Loucy (cell line): ENCODE measurements around the gene PHC1.

Experiments used
- H2AFZ ChIP-seq: fragments of 200-600 bp; sonication (generic); 2 replicates; pipeline ENCODE4 v1.6.0; 2016; ENCODE audit warnings: antibody characterized with exemption, mild to moderate bottlenecking, low read length, moderate library complexity
- H3F3A ChIP-seq: fragments of 200-600 bp; 2 replicates; pipeline ENCODE4 v1.6.0; 2016; ENCODE audit warnings: antibody characterized with exemption, low read depth, mild to moderate bottlenecking
- H3K27me3 ChIP-seq: fragments of 200-600 bp; sonication (generic); 2 replicates; pipeline ENCODE4 v1.6.1; 2014; ENCODE audit warnings: low read length, mild to moderate bottlenecking; ENCODE audit not compliant: insufficient read depth, poor library complexity, severe bottlenecking
- H3K36me3 ChIP-seq: fragments of 200-600 bp; sonication (generic); 2 replicates; pipeline ENCODE4 v1.6.1; 2016; ENCODE audit warnings: low read length; ENCODE audit not compliant: insufficient read depth
- H3K4me1 ChIP-seq: fragments of 200-600 bp; sonication (generic); 2 replicates; pipeline ENCODE4 v1.5.1; 2014; ENCODE audit warnings: low read length, mild to moderate bottlenecking; ENCODE audit not compliant: insufficient read depth, poor library complexity, severe bottlenecking
- H3K4me2 ChIP-seq: fragments of 200-600 bp; sonication (generic); 2 replicates; pipeline ENCODE4 v1.6.0; 2014; ENCODE audit warnings: antibody characterized with exemption, low read length, low read depth, mild to moderate bottlenecking; ENCODE audit not compliant: poor library complexity, severe bottlenecking
- H3K4me3 ChIP-seq: fragments of 200-600 bp; sonication (generic); 2 replicates; pipeline ENCODE4 v1.5.1; 2014; ENCODE audit warnings: low read length, mild to moderate bottlenecking, mixed read lengths; ENCODE audit not compliant: poor library complexity, severe bottlenecking
- H3K79me2 ChIP-seq: fragments of 200-600 bp; sonication (generic); 2 replicates; pipeline ENCODE4 v1.6.1; 2014; ENCODE audit warnings: low read length; ENCODE audit not compliant: insufficient read depth
- H3K9ac ChIP-seq: fragments of 200-600 bp; sonication (generic); 2 replicates; pipeline ENCODE4 v1.6.0; 2014; ENCODE audit warnings: mild to moderate bottlenecking, low read depth, low read length, moderate library complexity; ENCODE audit not compliant: poor library complexity, severe bottlenecking
- H3K9me2 ChIP-seq: fragments of 200-600 bp; sonication (generic); replicated peaks from 2 replicates; pipeline ENCODE4 v1.6.1; 2016; ENCODE audit warnings: low read depth, low read length, mixed read lengths
- H3K9me3 ChIP-seq: fragments of 200-600 bp; sonication (generic); 2 replicates; pipeline ENCODE4 v1.6.1; 2014; ENCODE audit warnings: mild to moderate bottlenecking, antibody characterized with exemption, low read length, low read depth; ENCODE audit not compliant: insufficient read depth
- H4K20me1 ChIP-seq: fragments of 200-600 bp; sonication (generic); 2 replicates; pipeline ENCODE4 v1.6.0; 2014; ENCODE audit warnings: antibody characterized with exemption, low read length, mild to moderate bottlenecking; ENCODE audit not compliant: insufficient read depth, poor library complexity, severe bottlenecking
- CTCF ChIP-seq: fragments of 200-600 bp; sonication (generic); conservative IDR thresholded peaks from 2 replicates; pipeline ENCODE4 v1.5.1; 2014; ENCODE audit warnings: mild to moderate bottlenecking, antibody characterized with exemption, low read length
- EZH2phosphoT487 ChIP-seq: fragments of 200-600 bp; IDR thresholded peaks from 2 replicates; pipeline ENCODE4 v1.6.1; 2018; ENCODE audit warnings: antibody characterized with exemption, mild to moderate bottlenecking, moderate library complexity, borderline replicate concordance

PHC1 gene

DNA sequence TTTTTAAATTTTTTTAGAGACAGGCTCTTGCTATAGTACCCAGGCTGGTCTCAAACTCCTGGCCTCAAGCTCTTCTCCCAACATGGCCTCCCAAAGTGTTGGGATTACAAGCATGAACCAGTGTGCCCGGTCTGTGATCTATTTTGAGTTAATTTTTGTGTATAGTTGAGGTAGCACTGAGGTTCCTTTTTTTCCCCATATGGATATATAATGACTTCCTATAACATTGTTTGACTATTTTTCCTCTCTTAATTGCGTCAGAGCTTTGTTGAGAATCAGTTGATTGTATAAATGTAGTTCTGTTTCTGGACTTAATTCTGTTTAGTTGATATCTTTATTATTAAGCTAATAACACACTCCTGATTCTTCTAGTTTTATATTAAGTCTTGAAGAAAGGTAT is 43.8 kb downstream of the PHC1 start:
- H3K4me2 ChIP-seq: no peak overlapping the region
- no peaks in the 10 kb centered on the region for H3K9me2 ChIP-seq
- TF ChIP-seq EZH2phosphoT487: no peak
- no peak for TF ChIP-seq CTCF
- no peak overlapping the region for H3K4me3 ChIP-seq
- peaks cover 13% of the 10 kb centered on the region for H3K4me1 ChIP-seq
- H3K27me3 ChIP-seq: no peaks in the 10 kb centered on the region
- no peaks in the 10 kb centered on the region for H3K79me2 ChIP-seq
- no peaks in the 10 kb centered on the region for H3K36me3 ChIP-seq
- H3F3A ChIP-seq: no peaks in the 10 kb centered on the region
- H3K9me3 ChIP-seq: peaks cover 8% of the 10 kb centered on the region; the same call in 1 of the 2 replicates
- no peak overlapping the region for H3K9ac ChIP-seq
- no peak overlapping the region for H2AFZ ChIP-seq
- no peaks in the 10 kb centered on the region for H4K20me1 ChIP-seq

DNA sequence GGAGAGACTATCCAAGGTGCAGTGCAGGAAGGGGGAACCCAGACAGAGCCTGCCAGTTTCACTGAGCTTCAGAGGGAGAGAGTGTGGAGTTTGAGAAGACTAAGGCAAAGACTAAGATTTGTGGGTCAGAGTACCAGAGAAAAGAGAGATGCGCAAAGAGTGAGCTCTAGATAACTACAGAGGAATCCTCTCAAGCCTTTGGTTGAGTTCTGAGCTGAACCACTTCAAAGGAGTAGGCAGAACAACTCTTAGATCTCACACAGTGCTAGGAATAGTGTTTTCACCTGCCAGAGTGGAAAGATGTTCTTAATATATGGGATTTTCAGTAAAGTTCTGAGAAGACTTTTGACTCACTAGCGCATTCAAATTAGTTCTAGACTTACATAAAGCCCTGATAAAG is 45.9 kb downstream of the PHC1 start:
- Histone ChIP-seq H3K4me3 (no peak overlapping the region), H2AFZ (no peak overlapping the region), H3K79me2 (no peaks in the 10 kb centered on the region), H3F3A (no peaks in the 10 kb centered on the region), H4K20me1 (no peaks in the 10 kb centered on the region), H3K27me3 (no peaks in the 10 kb centered on the region), H3K36me3 (no peaks in the 10 kb centered on the region), H3K4me2 (no peak overlapping the region), H3K9ac (no peak overlapping the region), H3K9me3 (peaks cover 5% of the 10 kb centered on the region; the same call in 1 of the 2 replicates), H3K9me2 (no peaks in the 10 kb centered on the region), H3K4me1 (no peaks in the 10 kb centered on the region)
- TF ChIP-seq EZH2phosphoT487: no peak

DNA sequence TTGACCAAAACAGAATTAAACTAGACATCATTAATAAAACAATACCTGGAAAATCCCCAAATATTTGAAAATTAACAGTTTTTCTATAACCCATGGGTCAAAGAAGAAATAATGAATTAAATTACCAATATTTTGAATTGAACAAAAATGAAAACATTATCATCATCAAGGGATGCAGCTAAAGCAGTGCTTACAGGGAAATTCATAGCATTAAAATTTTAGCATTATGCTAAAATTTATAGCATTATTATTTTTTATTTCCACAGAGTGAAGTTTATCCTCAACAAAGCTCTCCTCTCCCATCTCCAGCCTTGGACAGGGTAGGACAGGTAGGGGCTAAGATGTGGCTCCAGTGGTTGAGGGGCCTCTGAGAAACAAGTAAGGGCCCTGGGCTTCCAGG is 54.5 kb downstream of the PHC1 start:
- H3K9me3 ChIP-seq: peaks cover 17% of the 10 kb centered on the region; the same call in 1 of the 2 replicates
- no peaks in the 10 kb centered on the region for H3K27me3 ChIP-seq
- H3K9ac ChIP-seq: no peak overlapping the region
- H2AFZ ChIP-seq: no peak overlapping the region
- no peak overlapping the region for H3K4me3 ChIP-seq
- no peaks in the 10 kb centered on the region for H3K36me3 ChIP-seq
- H4K20me1 ChIP-seq: no peaks in the 10 kb centered on the region
- no peaks in the 10 kb centered on the region for H3K4me1 ChIP-seq
- TF ChIP-seq CTCF (no peak), EZH2phosphoT487 (no peak)
- H3K79me2 ChIP-seq: no peaks in the 10 kb centered on the region
- no peaks in the 10 kb centered on the region for H3F3A ChIP-seq
- H3K9me2 ChIP-seq: no peaks in the 10 kb centered on the region
- no peak overlapping the region for H3K4me2 ChIP-seq

DNA sequence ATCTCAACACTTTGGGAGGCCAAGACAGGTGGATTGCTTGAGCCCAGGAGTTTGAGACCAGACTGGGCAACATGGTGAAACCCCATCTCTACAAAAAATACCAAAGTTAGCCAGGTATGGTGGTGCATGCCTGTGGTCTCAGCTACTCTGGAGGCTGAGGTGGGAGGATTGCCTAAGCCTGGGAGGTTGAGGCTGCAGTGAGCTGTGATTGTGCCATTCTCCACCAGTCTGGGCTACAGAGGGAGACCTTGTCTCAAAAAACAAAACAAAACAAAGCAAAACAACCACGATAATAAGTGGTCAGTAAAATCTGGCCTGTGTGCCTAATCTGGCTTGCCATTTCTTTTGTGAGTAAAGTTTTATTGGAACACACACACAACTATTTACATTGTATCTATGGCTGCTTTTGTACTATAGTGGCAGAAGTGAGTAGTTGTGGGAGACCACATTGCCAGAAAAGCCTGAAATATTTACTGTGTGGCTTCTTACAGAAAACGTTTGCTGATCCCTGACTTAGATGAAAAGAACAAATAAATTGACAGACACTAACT is 55.6 kb downstream of the PHC1 start:
- Histone ChIP-seq H3K9me2 (no peaks in the 10 kb centered on the region), H3K9me3 (peaks cover 17% of the 10 kb centered on the region; the same call in 1 of the 2 replicates), H3K79me2 (no peaks in the 10 kb centered on the region), H3K27me3 (no peaks in the 10 kb centered on the region), H3K9ac (no peak overlapping the region), H2AFZ (no peak overlapping the region), H3F3A (no peaks in the 10 kb centered on the region), H4K20me1 (no peaks in the 10 kb centered on the region), H3K4me1 (no peaks in the 10 kb centered on the region), H3K36me3 (no peaks in the 10 kb centered on the region), H3K4me2 (no peak overlapping the region), H3K4me3 (no peak overlapping the region)
- TF ChIP-seq EZH2phosphoT487 (no peak), CTCF (no peak)
